ENCODE results near the gene GDI1. TPM values are rescaled to one million over a fixed set of nuclear protein-coding genes. Genes with fewer than 3 reads are reported as not detected.

GDI1 gene
- polyA plus RNA-seq, 2 of the 4 experiments (the other 2 are of a cell fraction) = 124 to 128 TPM

GRCh38 chrX:154441564-154441963 lies 4.6 kb downstream of the GDI1 start:
- TF ChIP-seq ZC3H11A (IDR thresholded peaks at IDR 0.05) = no peak
- TF ChIP-seq FOSL2 (IDR thresholded peaks at IDR 0.05) = no peak
- TF ChIP-seq FOSL2 (CRISPR knock-in tag; IDR thresholded peaks at IDR 0.05) = no peak
- TF ChIP-seq RFX5 (IDR thresholded peaks at IDR 0.05) = no peak
- no peak for TF ChIP-seq EHF (CRISPR knock-in tag; IDR thresholded peaks at IDR 0.05)
- no peak for TF ChIP-seq PBX3 (IDR thresholded peaks at IDR 0.05)
- TF ChIP-seq RAD21 (conservative IDR thresholded peaks at IDR 0.05 in 1 of 2, IDR thresholded peaks at IDR 0.05 in 1 of 2) = no peak
- no peak for TF ChIP-seq ELK1 (IDR thresholded peaks at IDR 0.05; ENCODE audit: low read depth, low read length)
- no peak for TF ChIP-seq HOXA7 (CRISPR knock-in tag; IDR thresholded peaks at IDR 0.05)
- TF ChIP-seq HOXB5 (CRISPR knock-in tag; IDR thresholded peaks at IDR 0.05) = no peak
- no peak for TF ChIP-seq EHMT2 (IDR thresholded peaks at IDR 0.05; ENCODE audit: low read depth)
- TF ChIP-seq NPAS2 (CRISPR knock-in tag; IDR thresholded peaks at IDR 0.05; ENCODE audit: borderline replicate concordance) = no peak
- TF ChIP-seq FOSB (CRISPR knock-in tag; IDR thresholded peaks at IDR 0.05) = no peak
- TF ChIP-seq CBX8 (IDR thresholded peaks at IDR 0.05) = no peak
- no peak for TF ChIP-seq POLR2A (IDR thresholded peaks at IDR 0.05; ENCODE audit: low read length)
- no peak for TF ChIP-seq BCL3 (IDR thresholded peaks at IDR 0.05)
- no peak for TF ChIP-seq BHLHE40 (IDR thresholded peaks at IDR 0.05; ENCODE audit: low read depth, low read length)
- FAIRE-seq = no peak
- POLR2A ChIA-PET = no interaction called here

GRCh38 chrX:154441984-154442707 lies 5.2 kb downstream of the GDI1 start:
- H3K4me3 ChIP-seq = no peak overlapping the region
- WGBS (ENCODE audit: missing lambda C conversion rate) = 84% methylated on average over 14 of the region's 21 CpGs
- DNase-seq (ENCODE audit: low read depth in 1 of 2, low spot score in 1 of 2) (no peak), FAIRE-seq (no peak), ATAC-seq (no peak)
- H3K4me2 ChIP-seq = no peak overlapping the region
- CTCF ChIA-PET = interaction anchor here (1.1 to 1.2 kb wide), 2 partner anchors 13 to 14 kb away, joined by 3 read pairs; partner anchors contain the start of gene ATP6AP1
- no peak overlapping the region for H3K27ac ChIP-seq
- H3K9me3 ChIP-seq = no peaks in the 10 kb centered on the region
- POLR2A ChIA-PET = no interaction called here
- peaks cover 21% of the 10 kb centered on the region for H3K4me1 ChIP-seq
- TF ChIP-seq RARB (CRISPR knock-in tag; IDR thresholded peaks at IDR 0.05) = no peak
- TF ChIP-seq CEBPB (IDR thresholded peaks at IDR 0.05) = no peak
- TF ChIP-seq CHD4 (IDR thresholded peaks at IDR 0.05; ENCODE audit: borderline replicate concordance) = no peak

More at GRCh38 chrX:154441564-154441963, 4.6 kb downstream of the GDI1 start:
- WGBS (ENCODE audit: missing lambda C conversion rate) = 99% methylated on average over 8 of the region's 11 CpGs
- peaks cover 21% of the 10 kb centered on the region for H3K4me1 ChIP-seq
- no peaks in the 10 kb centered on the region for H3K9me3 ChIP-seq
- H3K27ac ChIP-seq = no peak overlapping the region
- no peak for DNase-seq (ENCODE audit: low read depth in 1 of 2, low spot score in 1 of 2)
- no peak overlapping the region for H3K4me2 ChIP-seq
- no peak overlapping the region for H3K4me3 ChIP-seq
- no peak for ATAC-seq
- CTCF ChIA-PET = interaction anchor here (1.1 to 1.2 kb wide), 2 partner anchors 12 to 14 kb away, joined by 3 read pairs; partner anchors contain the start of gene ATP6AP1

GRCh38 chrX:154443479-154443910 lies 6.5 kb downstream of the GDI1 start:
- Histone ChIP-seq H3K9me3 (no peaks in the 10 kb centered on the region), H3K4me2 (peak overlapping the region; percentile 99), H3K27ac (peak overlapping the region; percentile 92 to 96), H3K4me3 (peak overlapping the region; percentile 99), H3K4me1 (peaks cover 15% of the 10 kb centered on the region)
- DNase-seq (ENCODE audit: low read depth in 1 of 2, low spot score in 1 of 2) = no peak
- FAIRE-seq = no peak
- 36% methylated on average over 10 of the region's 10 CpGs for WGBS (ENCODE audit: missing lambda C conversion rate)
- no peak for TF ChIP-seq NPAS2 (CRISPR knock-in tag; IDR thresholded peaks at IDR 0.05; ENCODE audit: borderline replicate concordance)
- no peak; a peak in 1 of 5 replicates for TF ChIP-seq JUN (IDR thresholded peaks at IDR 0.05)
- no peak for TF ChIP-seq NR3C1 (IDR thresholded peaks at IDR 0.05)
- no peak for TF ChIP-seq HES2 (IDR thresholded peaks at IDR 0.05)
- TF ChIP-seq FOSL2 (IDR thresholded peaks at IDR 0.05) = no peak
- TF ChIP-seq FOSL2 (CRISPR knock-in tag; IDR thresholded peaks at IDR 0.05) = no peak
- TF ChIP-seq HDAC2 (IDR thresholded peaks at IDR 0.05) = no peak
- TF ChIP-seq GATA3 (IDR thresholded peaks at IDR 0.05; ENCODE audit: borderline replicate concordance) = no peak
- no peak for TF ChIP-seq EHF (CRISPR knock-in tag; IDR thresholded peaks at IDR 0.05)
- peak; percentile 48 to 54 for ATAC-seq
- ChIA-PET CTCF (no interaction called here), POLR2A (interaction anchor here (0.7 kb wide), 1 partner anchor 9 kb away, joined by 3 read pairs; no protein-coding TSS in a partner anchor)
